Liver (tissue), 9 donors: ENCODE results near the gene CSDE1. TPM values are rescaled to one million over a fixed set of nuclear protein-coding genes. Genes with fewer than 3 reads are reported as not detected.

Source experiments
- DNase-seq: peaks from one replicate; pipeline ENCODE4 v3.0.0-alpha.2; 2017; ENCODE audit warnings: low spot score
- H3K27ac ChIP-seq, 2 donors: one replicate each; pipeline ENCODE4 v1.7.0; 2013; ENCODE audit warnings: inconsistent platforms in 2 of 2, low read length in 2 of 2, control low read depth in 1 of 2, low read depth in 1 of 2, mild to moderate bottlenecking in 1 of 2
- H3K27me3 ChIP-seq, 4 donors: one replicate each; pipeline versions ENCODE4 v1.6.1 to v1.7.0; 2013; ENCODE audit warnings: low read length in 3 of 4, inconsistent platforms in 1 of 4, mild to moderate bottlenecking in 1 of 4, moderate library complexity in 1 of 4; ENCODE audit not compliant: control insufficient read depth in 4 of 4, insufficient read depth in 4 of 4
- H3K36me3 ChIP-seq, 4 donors: one replicate each; pipeline versions ENCODE4 v1.6.1 to v1.7.0; 2013; ENCODE audit warnings: low read length in 3 of 4, mild to moderate bottlenecking in 3 of 4, low read depth in 1 of 4, moderate library complexity in 1 of 4; ENCODE audit not compliant: control insufficient read depth in 4 of 4, insufficient read depth in 3 of 4
- H3K4me1 ChIP-seq, 4 donors: one replicate each; pipeline versions ENCODE4 v1.6.1 to v1.7.0; 2013; ENCODE audit warnings: low read length in 3 of 4, mild to moderate bottlenecking in 3 of 4, moderate library complexity in 1 of 4; ENCODE audit not compliant: control insufficient read depth in 4 of 4, insufficient read depth in 4 of 4
- H3K4me3 ChIP-seq, 3 donors: one replicate each; pipeline versions ENCODE4 v1.6.1 to v1.7.0; 2013; ENCODE audit warnings: low read length in 3 of 3, control low read depth in 1 of 3, low read depth in 1 of 3, mild to moderate bottlenecking in 1 of 3
- H3K9ac ChIP-seq, 2 donors: one replicate each; pipeline ENCODE4 v1.7.0; 2013; ENCODE audit warnings: low read length in 2 of 2, mild to moderate bottlenecking in 2 of 2, moderate library complexity in 2 of 2, control low read depth in 1 of 2, low read depth in 1 of 2
- H3K9me3 ChIP-seq, 4 donors: one replicate each; pipeline versions ENCODE4 v1.6.1 to v1.7.0; 2013; ENCODE audit warnings: low read length in 3 of 4; ENCODE audit not compliant: control insufficient read depth in 4 of 4
- EGR1 ChIP-seq, 2 donors: IDR thresholded peaks; 2 replicates each; pipeline ENCODE4 v1.6.1; 2016 to 2018; ENCODE audit warnings: antibody characterized with exemption in 2 of 2, low read depth in 2 of 2
- FOXA2 ChIP-seq: IDR thresholded peaks from 2 replicates; pipeline ENCODE4 v1.6.1; 2016; ENCODE audit warnings: antibody characterized with exemption
- HNF4A ChIP-seq, 2 donors: conservative IDR thresholded peaks; 2 replicates each; pipeline ENCODE4 v1.6.1; 2016; ENCODE audit warnings: antibody characterized with exemption in 2 of 2, mild to moderate bottlenecking in 2 of 2
- RXRA ChIP-seq, 2 donors: IDR thresholded peaks; 2 replicates each; pipeline ENCODE4 v1.6.1; 2017 to 2018; ENCODE audit warnings: antibody characterized with exemption in 2 of 2, mild to moderate bottlenecking in 1 of 2
- TAF1 ChIP-seq: conservative IDR thresholded peaks from 2 replicates; pipeline ENCODE4 v1.6.1; 2016; ENCODE audit warnings: antibody characterized with exemption, mild to moderate bottlenecking
- YY1 ChIP-seq: IDR thresholded peaks from 2 replicates; pipeline ENCODE4 v1.6.1; 2016; ENCODE audit warnings: antibody characterized with exemption, mild to moderate bottlenecking
- WGBS: extraction: QIAGEN DNeasy Blood & Tissue Kit; methylation state at CpG from one replicate; pipeline ENCODE4 v1.1.7; 2013; 5-methylcytosine and 5-hydroxymethylcytosine counted together
- polyA plus RNA-seq, 2 donors: library from polyadenylated mRNA; stranded (reverse) in 1 of 2; unstranded in 1 of 2; fragments of 200-250 nt in 1 of 2; fragments of >200 nt in 1 of 2; fragmentation: Nextera tagmentation in 1 of 2; extraction: Ambion mirVana in 1 of 2; gene quantifications; one replicate each; pipeline versions ENCODE4 v1.2.1 to v1.2.3, GENCODE V29; 2013 to 2015
- total RNA-seq, 2 donors: library from RNA; depleted of rRNA; stranded (reverse); fragments of >200 nt; gene quantifications; one replicate each; pipeline ENCODE4 v1.2.3, GENCODE V29; 2014
- TF ChIP-seq, protein P1 (sequence below): IDR thresholded peaks from 2 replicates; pipeline ENCODE4 v1.6.1; 2016; ENCODE audit warnings: antibody characterized with exemption
- donor health status: healthy.
- donor health status: healthy.
- donor health status: healthy.
- donor health status: healthy.
- donor health status: healthy.

The CSDE1 gene
- total and polyA plus RNA-seq, 4 donors: 63.7 to 376 (median 132) TPM

DNA sequence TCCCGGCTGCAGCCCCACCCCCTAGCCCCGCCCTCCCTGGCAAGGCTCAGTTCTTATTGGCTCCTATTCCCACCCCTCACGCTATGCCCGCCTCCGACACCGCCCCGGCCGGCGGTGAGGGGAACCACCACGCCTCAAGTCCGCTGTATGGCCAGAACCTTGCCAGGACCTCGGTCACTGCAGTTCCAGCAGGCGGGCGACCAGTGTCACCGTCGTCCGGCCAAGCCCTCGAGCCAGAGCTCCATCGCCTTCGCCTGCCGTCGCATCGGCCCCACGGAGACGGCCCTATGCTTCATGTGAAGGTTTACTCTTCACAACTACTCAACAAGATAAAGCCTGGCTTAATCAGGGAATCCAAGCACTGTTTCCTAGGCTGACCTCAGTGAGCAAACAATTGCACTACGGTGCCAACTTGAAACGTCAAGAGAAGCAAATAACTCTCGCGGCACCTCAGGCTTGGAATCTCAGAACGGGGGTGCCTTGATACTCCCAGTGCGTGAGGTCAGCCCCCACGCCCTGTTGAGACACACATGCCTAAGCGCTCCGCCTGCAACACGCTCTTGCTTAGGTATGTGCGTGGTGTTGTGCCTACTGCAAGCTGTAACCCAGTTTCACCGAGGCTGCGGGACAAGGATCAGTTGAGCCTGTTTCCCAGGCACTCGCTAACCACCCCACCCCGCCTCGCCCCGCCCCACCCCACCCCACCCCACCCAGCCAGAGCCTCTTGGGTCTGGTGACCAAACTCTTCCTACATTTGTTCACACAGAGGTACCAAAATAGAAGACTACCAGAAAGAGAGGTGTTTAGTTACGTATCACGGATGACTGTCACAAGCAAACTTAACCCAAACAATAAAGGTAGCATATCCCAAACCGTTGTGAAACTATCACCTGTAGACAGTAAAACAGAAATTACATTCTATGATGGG is 87.4 kb downstream of the CSDE1 start (continued):
- TF ChIP-seq, protein P1, sequence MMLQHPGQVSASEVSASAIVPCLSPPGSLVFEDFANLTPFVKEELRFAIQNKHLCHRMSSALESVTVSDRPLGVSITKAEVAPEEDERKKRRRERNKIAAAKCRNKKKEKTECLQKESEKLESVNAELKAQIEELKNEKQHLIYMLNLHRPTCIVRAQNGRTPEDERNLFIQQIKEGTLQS: no peak
- TF ChIP-seq RXRA (IDR thresholded peaks at IDR 0.05): peak; percentile 26 to 59

DNA sequence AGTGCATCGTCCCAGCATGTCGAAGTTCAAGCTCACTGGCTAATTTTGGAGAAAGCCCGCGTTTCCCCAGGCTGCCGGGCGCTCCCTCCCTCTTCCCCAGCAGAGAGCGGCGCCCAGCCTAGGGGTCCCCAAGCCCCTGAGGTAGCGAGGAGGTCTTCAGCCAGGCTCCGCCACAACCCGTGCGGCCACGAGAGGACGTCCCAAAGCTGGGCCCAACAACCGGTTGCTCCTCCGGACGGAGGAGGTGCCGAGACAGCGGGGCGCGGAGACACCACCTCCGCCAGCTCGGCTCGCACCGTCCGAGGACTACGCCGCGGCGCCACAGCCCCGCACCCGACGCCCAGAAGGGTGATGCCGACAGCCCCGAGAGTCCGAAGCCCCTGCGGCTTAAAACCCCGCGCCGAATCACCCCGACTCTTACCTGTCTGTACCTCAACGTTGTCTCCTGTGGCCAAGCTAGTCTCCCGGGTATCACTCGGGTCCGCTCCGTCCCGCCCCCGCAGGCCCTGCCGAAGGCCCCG is 88.2 kb downstream of the CSDE1 start, which contains the start of gene DENND2C:
Gene DENND2C (minus strand): TSS at position 488 of the 521 bp plus-strand sequence. CDS start 44,065 bp downstream, outside the sequence.
- H3K27ac ChIP-seq: peak within 1 kb of the TSS; percentile 57 to 82
- no peaks in the 10 kb centered on the region for H3K9me3 ChIP-seq
- WGBS: under 1% methylated on average over 50 of the region's 50 CpGs
- H3K4me1 ChIP-seq: peaks cover 3 to 11% (median 9%) of the 10 kb centered on the region in 4 donors
- TF ChIP-seq EGR1 (IDR thresholded peaks at IDR 0.05; ENCODE audit: low read depth in 2 of 2) (peak; percentile 96 to 98), HNF4A (conservative IDR thresholded peaks at IDR 0.05) (no peak)
- H3K4me3 ChIP-seq: peak within 1 kb of the TSS; percentile 64 to 83 (median 79)
- no peak for DNase-seq
- peak within 1 kb of the TSS; percentile 52 to 64 for H3K9ac ChIP-seq
- no peaks in the 10 kb centered on the region for H3K27me3 ChIP-seq
- no peaks in the 10 kb centered on the region for H3K36me3 ChIP-seq

DNA sequence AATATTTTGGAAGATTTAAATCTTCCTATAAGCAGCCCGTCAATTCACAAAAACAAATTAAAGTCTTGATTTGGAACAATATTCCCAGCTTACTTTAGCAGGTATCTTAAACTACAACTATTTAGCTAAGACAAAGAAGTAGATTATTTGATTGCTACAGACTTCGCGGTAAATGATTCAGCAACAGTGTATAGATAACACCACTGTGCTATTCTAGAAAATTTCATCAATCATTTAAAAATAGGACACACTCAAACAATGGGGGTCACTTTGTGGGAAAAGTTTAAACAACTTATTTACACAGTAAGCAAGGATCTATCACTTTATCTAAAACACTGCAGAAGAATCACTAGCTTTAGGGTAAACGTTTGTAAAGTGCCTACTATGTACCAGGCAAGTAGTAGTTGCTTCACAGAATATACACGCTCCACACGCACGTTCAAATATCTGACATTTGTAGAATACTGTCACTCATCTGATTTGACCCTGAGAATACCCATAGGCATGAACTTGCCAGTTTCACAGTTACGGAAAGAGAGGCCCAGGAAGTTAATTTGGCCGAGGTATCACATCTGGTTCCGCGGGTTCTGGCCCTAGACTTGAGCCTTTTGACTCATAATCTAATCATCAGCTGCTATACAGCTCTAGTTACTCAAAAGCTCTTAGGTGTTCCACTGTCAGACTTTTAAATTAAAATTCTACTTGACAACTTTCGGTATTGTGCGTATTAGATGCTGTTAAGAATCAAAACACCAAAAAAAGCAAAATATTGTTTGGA is 88.8 kb downstream of the CSDE1 start:
- peak; percentile 19 for TF ChIP-seq YY1
- no peak for TF ChIP-seq FOXA2

DNA sequence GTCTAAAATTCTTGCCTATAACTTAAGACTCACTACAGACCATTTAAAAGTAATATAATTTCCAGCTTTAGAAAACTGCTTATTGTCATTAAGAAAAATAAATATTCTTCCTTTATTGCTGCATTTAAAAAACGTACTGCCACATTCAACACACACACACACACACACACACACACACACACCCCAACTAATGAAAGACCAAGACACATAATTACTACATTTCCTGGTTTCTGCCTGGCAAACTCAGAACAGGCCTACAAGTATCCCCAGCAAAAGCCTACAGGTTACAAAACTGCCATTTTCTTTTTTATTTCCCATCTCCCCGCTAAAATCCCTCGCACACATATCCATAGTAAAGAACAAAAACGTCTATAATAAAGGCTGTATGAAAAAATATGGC is 89.4 kb downstream of the CSDE1 start:
- H3K36me3 ChIP-seq: no peaks in the 10 kb centered on the region
- H3K27me3 ChIP-seq: no peaks in the 10 kb centered on the region
- 80% methylated on average over 4 of the region's 4 CpGs for WGBS
- H3K4me3 ChIP-seq: peak overlapping the region in 1 of 3 donors; percentile 64
- H3K27ac ChIP-seq: no peak overlapping the region
- TF ChIP-seq RXRA (IDR thresholded peaks at IDR 0.05) (no peak), EGR1 (IDR thresholded peaks at IDR 0.05; ENCODE audit: low read depth in 2 of 2) (no peak), TAF1 (no peak)
- H3K9me3 ChIP-seq: no peaks in the 10 kb centered on the region
- no peak overlapping the region for H3K9ac ChIP-seq
- peaks cover 3 to 11% (median 9%) of the 10 kb centered on the region in 4 donors for H3K4me1 ChIP-seq
- DNase-seq: no peak

More for the DNA sequence above, 88.8 kb downstream of the CSDE1 start:
- Histone ChIP-seq H3K4me3 (peak overlapping the region; percentile 64 to 83 (median 79)), H3K4me1 (peaks cover 3 to 11% (median 9%) of the 10 kb centered on the region in 4 donors), H3K9ac (peak overlapping the region; percentile 52 to 64), H3K27me3 (no peaks in the 10 kb centered on the region), H3K36me3 (no peaks in the 10 kb centered on the region), H3K9me3 (no peaks in the 10 kb centered on the region), H3K27ac (peak overlapping the region; percentile 57 to 82)
- WGBS: 24% methylated on average over 13 of the region's 13 CpGs
- DNase-seq: no peak
